ENCODE results near the gene CKMT1B.
"Not testable (repeated sequence)": the region's sequence is repeated elsewhere in the genome, so short reads cannot be mapped to it uniquely, and the experiment has no call there.

The CKMT1B gene

DNA sequence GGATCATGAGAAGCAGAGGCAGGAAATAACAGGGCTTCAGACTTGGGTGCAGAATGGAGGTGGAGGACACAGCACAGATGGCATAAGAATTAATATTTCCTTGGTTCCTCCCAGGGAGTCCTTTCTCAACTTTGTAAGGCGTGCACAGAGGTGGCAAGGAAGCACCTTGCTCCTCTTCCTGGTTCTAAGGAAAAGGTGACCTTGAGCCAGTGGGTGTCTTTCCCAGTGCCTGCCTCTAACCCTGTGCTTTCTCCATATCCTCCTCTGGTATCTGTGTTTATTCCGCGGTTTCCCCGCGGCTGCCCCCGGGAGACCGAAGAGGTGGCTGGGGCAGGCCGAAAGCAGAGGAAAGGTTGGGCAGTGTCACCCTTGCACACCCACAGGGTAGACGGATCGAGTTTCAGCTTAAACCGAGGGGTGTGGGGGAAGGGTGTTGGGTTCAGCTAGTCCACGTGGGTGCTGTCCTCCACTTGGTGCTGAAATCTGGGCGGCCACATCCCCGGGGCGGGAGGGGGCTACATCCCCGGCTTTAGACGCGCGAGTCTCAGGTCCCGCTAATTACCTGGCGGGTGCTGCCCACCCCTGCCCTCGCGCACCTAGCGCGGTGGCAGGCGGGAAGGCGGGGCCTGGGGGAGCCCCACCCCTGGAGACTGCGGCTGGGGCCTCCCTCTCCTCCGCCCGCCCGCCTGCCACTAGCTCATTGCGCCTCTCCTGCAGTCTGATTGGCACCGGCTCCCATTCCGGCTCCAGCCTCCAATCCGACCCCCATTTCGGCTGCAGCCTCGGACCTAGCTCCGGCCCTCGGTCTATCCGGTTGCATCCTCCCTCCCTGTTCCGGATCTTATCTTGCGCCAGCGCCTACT lies at the start of gene CKMT1B:
TSS of gene CKMT1B (plus strand) at position 700 of the 863 bp plus-strand sequence. CDS start 192 bp downstream, outside the sequence.
- not testable (repeated sequence) for H3K4me3 ChIP-seq (ENCODE audit: low read length)

DNA sequence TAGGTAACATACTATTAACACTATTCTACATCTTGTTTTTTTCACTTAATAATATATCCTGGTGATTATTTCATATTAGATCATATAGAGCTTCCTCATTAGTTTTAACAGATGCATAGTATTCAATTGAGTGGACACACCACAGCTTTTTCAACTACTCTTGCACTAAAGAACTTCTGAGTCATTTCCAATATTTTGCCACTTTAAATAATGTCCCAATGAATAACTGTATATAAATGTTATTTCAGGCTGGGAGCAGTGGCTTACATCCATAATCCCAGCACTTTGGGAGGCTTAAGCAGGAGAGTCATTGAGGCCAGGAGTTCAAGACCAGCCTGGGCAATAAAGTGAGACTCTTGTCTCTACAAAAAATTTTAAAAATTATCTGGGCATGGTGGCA lies 49.6 kb upstream of the CKMT1B start:
- H3K4me3 ChIP-seq (ENCODE audit: low read length), result no peak overlapping the region
- TF ChIP-seq ZNF274 (IDR thresholded peaks at IDR 0.05; ENCODE audit: low read depth, low read length), result no peak

DNA sequence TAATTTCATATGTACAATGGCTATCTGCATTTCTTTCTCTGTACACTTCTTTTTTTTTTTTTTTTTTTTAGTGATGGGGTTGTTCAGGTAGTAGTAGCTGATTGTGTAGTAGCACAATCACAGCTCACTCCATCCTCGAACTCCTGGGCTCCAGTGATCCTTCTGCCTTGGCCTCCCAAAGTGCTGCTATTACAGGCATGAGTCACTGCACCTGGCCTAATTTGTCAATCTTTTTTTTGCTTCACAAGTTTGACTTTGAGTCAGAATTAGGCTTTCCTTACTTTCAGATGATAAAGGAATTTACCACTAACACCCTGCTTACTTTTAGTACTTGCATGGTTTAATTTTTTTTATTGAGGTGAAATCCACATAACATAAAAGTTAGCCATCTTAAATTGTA lies 48.4 kb upstream of the CKMT1B start:
- H3K4me3 ChIP-seq (ENCODE audit: low read length), result no peak overlapping the region
- TF ChIP-seq ZNF274 (IDR thresholded peaks at IDR 0.05; ENCODE audit: low read depth, low read length), result no peak

DNA sequence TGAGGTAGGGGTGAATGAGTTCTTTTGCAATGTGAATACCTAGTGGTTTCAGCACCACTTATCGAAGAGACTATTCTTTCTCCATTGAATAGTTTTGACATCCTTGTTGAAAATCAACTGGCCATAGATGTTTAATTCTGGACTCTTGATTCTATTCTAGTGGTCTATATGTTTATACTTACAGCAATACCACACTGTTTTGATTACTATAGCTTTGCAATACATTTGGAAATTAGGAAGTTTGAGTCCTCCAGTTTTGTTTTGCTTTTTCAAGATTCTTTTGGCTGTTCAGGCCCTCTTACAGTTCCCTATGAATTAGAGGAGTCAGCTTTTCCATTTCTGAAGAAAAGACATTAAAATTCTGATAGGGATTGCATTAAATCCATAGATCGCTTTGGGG lies 46.3 kb upstream of the CKMT1B start:
- H3K4me3 ChIP-seq (ENCODE audit: low read length), result no peak overlapping the region
- no peak for TF ChIP-seq ZNF274 (IDR thresholded peaks at IDR 0.05; ENCODE audit: low read depth, low read length)

DNA sequence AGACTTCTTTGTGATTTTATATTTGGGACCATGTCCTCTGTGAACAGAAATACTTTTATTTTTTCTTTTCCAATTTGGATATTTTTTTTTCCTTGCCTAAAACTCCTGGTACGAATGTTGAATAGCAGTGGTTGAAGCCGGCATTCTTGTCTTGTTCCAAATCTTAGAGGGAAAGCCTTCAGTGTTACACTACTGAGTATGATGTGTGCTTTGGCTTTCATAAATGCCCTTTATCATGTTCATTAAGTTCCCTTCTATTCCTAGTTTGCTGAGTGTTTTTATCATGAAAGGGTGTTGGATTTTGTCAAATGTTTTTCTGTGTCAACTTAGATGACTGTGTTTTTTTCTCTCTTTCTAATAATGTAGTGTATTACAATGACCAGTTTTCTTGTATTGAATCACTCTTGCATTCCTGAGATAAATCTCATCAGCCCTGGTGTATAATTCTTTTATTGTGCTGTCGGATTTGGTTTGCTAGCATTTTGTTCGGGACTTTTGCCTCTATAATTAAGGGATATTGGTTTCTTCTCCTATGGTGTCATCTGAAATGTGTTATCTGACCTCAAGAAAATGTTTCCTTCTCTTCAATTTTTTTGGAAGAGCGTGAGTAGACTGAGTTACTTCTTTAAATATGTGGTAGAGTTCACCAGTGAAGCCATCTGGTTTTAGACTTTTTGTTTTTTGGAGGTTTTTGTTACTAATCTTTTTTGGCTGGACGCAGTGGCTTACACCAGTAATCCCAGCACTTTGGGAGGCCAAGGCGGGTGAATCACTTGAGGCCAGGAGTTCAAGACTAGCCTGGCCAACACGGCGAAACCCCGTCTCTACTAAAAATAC lies 43.1 kb upstream of the CKMT1B start:
- TF ChIP-seq ZNF274 (IDR thresholded peaks at IDR 0.05; ENCODE audit: low read depth, low read length), result no peak
- H3K4me3 ChIP-seq (ENCODE audit: low read length), result no peak overlapping the region

DNA sequence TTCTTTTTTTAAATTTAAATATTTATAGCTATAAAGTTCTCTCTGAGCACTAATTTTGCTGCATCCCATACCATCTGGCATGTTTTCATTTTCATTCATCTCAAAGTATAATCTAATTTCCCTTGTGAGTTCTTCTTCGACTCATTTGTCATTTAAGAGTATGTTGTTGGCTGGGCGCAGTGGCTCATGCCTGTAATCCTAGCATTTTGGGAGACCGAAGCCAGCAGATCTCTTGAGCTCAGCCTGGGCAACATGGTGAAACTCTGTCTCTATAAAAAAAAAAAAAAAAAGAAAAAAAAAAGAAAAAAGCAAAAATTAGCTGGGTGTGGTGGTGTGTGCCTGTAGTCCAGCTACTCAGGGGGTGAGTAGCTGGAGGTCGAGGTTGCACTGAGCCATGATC lies 41.6 kb upstream of the CKMT1B start:
- H3K4me3 ChIP-seq (ENCODE audit: low read length), result no peak overlapping the region
- no peak for TF ChIP-seq ZNF274 (IDR thresholded peaks at IDR 0.05; ENCODE audit: low read depth, low read length)

DNA sequence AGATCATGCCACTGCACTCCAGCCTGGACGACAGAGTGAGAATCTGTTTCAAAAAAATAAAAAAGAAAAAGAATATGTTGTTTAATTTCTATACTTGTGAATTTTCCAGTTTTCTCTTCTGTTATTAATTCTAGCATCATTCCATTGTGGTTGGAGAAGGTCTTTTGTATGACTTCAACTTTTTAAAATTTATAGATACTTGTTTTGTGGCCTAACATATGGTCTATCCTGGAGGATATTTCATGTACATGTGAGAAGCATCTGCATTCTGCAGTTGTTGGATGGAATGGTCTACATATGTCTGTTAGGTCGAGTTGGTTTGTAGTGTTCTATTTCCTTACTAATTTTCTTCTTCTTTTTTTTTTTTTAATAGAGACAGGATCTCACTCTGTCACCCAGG lies 40.8 kb upstream of the CKMT1B start:
- no peak overlapping the region for H3K4me3 ChIP-seq (ENCODE audit: low read length)
- TF ChIP-seq ZNF274 (IDR thresholded peaks at IDR 0.05; ENCODE audit: low read depth, low read length), result no peak

DNA sequence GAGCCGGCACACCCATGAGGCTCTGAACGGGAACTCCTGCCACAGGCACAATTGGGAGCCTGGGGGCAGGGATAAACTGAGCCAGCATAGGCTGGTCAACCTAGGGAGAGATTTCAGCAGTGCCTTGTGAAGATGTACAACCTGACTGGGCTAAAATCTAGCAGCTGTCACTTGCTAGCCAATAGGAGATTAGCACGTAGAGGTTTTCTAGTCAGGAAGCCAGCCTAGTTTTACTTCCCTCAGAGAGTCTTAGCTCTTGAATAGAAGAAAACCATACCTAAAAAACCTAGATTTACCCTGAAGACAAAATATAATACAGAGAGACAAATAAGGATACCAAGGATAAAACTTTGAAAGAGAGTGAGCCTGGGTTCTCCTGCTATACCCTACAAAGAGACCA lies 31.1 kb upstream of the CKMT1B start:
- H3K4me3 ChIP-seq (ENCODE audit: low read length), result not testable (repeated sequence)

DNA sequence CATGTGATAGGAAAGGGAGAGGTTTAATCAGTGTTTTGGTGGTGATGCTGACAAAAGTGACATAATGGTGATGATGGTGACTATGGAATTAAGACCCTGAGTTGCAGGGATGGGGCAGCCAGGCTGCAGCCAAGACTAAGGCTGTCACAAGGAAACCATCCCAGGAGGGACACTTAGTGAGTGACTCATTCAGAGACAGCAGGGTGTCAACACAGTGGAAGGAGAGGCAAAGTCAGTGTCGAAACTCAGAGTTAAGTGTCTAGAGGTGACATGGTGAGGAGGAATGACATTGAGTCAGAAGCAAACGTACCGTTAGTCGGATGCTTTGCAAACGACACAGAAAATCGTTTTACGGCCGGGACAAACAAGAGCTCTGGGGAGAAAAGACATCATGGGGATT lies 30.0 kb upstream of the CKMT1B start:
- not testable (repeated sequence) for H3K4me3 ChIP-seq (ENCODE audit: low read length)

DNA sequence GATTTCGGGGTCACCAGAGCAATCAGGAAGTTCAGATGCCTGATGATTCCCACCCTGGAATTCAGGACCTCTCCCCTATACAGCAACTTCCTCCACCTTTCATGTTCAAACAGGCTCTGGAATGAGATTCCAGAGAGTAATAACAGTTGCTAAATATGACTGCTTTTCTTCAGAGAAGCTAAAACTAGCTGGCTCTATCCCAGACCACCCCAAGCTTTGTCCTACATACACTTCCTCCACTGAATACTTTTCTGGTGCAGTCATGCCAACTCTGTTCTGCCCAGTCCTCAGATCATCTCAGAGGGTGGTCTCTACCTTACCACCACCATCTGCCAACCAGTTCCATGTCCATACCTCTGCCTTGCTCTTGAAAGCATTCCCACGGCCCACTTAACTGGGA lies 27.2 kb upstream of the CKMT1B start:
- H3K4me3 ChIP-seq (ENCODE audit: low read length), result not testable (repeated sequence)

DNA sequence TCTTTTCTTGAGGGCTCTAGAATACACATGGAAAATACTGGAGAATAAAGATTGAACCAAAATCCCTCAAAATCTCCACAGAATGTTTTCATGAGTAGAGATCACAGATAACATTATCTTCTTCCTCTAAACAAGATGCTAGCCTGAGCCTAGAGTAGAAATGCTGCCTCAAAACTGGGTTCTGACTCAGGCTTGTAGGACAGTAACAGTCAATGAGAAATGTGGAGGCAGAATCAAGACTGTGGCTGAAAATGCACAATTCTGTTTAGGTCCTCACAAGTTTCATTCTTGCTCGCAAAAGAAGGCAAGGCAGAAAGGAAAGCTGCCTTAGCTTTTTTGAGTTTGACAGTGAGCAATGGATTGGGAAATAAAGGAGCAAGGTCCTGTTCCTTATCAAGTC lies 19.2 kb upstream of the CKMT1B start:
- H3K4me3 ChIP-seq (ENCODE audit: low read length), result not testable (repeated sequence)

DNA sequence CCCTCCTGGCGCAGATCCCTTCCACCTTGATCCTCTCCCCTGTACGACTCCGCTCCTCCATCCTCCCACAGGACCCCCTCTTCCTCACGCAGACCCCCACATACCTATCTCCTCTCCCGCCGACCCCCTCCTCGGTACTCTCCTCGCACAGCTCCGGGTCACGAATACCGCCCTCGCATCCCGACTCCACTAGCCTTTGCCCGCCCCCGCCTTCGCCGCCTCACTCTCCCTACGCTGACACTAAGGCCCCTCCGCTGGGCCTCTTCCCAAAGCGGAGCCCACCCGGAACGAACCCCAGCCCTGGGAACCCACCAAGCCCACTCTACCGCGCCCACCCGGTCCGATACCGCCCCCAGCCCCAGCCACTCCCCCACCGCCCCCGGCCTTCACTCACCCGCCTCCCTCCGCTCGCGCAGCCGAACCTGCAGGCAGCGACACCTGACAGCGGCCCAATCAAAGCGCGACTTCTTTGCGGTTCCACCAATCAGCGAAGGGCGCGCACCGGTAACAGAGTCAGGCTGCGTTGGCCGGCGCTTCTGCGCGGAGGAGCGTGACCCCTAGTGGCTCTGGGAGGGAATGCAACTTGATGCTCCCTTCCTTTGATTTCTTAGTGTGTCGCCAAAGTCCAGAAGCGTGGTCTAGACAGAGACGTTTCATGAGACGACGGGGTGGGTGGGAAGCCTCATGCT lies 3.9 kb upstream of the CKMT1B start, which contains the start of gene PPIP5K1:
TSS of gene PPIP5K1 (minus strand) at position 431 of the 689 bp plus-strand sequence. CDS start 5,704 bp downstream, outside the sequence.
- H3K4me3 ChIP-seq (ENCODE audit: low read length), result not testable (repeated sequence)

DNA sequence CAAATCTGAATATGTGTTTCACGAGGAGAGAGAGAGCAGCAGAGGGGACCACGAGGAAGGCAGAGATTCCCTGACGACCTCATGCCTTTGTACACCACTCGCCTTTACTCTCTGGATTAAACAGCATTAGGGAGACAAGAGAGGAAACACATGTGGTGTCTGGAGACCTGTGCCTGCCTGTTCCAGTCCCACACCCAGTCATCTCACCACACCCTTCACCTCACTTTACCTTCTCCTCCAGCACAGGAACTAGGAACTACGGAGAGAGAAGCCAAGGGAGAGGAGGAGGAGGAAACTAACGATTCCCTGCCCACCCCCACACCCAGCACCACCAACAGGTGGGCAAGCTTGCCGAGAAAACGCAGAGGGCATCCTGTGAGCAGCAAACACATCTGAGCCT lies 986 bp upstream of the CKMT1B start:
- not testable (repeated sequence) for H3K4me3 ChIP-seq (ENCODE audit: low read length)

DNA sequence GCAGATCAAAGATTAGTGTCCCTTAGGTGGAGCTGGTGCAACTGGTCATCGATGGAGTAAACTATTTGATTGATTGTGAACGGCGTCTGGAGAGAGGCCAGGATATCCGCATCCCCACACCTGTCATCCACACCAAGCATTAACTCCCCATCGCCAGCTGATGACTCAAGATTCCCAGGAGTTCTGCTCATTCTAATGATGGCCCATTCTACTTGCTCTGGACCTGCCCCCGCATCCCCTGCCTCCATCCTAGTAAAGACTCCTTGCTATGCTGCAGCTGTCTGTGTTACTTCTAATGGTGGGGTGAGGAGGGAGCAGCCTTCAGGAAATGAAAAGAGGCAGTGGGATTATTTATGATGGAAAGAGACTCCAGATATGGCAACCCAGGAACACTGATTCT lies 5.3 kb downstream of the CKMT1B start:
- H3K4me3 ChIP-seq (ENCODE audit: low read length), result not testable (repeated sequence)

DNA sequence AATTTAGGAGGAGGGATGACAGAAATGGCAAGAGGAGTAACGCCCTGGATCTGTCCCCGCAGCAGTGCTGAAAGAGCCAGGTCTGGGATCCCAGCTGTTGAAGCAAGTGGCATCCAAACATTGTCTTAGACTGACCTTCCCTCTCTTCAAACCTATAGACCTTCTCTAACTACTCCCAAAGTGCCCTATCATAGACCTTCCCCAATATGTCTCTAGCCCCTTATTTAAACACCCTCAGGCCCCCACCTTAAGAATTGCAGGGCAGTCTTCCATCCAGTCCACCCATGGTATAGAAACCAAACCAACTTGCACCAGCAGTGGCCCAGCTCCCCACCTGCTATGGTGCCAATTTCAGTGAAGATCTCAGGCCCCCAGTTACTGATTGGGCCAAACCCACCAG lies 6.4 kb downstream of the CKMT1B start:
- H3K4me3 ChIP-seq (ENCODE audit: low read length), result not testable (repeated sequence)

DNA sequence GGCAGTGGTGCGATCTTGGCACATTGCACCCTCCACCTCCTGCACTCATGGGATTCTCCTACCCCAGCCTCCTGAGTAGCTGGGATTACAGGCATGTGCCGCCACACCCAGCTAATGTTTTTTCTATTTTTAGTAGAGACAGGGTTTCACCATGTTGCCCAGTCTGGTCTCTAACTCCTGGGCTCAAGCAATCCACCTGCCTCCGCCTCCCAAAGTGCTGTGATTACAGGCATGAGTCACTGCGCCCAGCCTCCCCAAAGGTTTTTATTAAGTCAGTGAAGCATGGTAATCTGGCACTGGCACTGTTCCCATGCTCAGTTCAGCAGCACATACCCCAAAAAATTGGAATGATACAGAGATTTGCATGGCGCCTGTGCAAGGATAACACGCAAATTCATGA lies 8.4 kb downstream of the CKMT1B start:
- not testable (repeated sequence) for H3K4me3 ChIP-seq (ENCODE audit: low read length)

DNA sequence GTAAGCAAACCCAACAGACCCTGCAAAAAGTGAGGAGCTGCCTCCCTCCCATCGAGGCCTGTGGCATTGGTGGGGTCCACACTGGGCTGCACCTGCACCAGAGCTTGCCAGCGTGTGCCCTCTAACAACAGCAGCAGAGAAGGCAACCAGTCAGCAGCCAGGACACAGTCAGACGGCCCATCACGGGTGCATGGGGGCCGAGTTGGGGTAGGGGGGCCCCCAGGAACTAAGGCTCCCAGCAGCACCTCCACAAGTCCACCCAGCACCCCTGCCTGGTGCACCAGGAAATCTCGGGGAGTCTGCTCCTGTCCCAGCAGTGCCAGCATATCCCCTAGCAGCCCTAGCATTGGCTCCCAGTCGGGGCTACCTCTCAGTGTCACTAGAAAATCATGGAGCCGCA lies 23.9 kb downstream of the CKMT1B start:
- not testable (repeated sequence) for H3K4me3 ChIP-seq (ENCODE audit: low read length)

DNA sequence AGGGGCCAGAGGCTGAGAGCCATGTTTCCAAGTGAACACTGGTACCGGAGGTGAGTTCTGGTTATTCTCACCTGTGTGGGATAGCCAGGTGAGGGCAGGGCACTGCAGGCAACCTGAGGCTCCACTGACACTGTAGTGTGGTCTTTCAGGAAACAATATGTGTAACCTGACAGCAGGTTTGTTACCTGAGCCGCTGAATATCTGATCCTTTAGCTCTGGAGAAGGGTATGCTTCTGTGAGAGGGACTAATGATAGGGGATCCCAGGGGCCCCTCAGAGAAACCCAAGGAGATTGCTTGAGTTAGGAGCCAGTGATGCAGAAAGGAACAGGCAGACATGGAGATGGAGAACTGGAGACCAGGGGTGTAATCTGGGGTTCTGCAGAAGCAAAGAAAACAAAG lies 24.9 kb downstream of the CKMT1B start, which contains the start of gene STRC:
TSS of gene STRC (minus strand) at position 101 of the 400 bp plus-strand sequence. CDS start at position 23, 78 bp downstream.
- not testable (repeated sequence) for H3K4me3 ChIP-seq (ENCODE audit: low read length)

DNA sequence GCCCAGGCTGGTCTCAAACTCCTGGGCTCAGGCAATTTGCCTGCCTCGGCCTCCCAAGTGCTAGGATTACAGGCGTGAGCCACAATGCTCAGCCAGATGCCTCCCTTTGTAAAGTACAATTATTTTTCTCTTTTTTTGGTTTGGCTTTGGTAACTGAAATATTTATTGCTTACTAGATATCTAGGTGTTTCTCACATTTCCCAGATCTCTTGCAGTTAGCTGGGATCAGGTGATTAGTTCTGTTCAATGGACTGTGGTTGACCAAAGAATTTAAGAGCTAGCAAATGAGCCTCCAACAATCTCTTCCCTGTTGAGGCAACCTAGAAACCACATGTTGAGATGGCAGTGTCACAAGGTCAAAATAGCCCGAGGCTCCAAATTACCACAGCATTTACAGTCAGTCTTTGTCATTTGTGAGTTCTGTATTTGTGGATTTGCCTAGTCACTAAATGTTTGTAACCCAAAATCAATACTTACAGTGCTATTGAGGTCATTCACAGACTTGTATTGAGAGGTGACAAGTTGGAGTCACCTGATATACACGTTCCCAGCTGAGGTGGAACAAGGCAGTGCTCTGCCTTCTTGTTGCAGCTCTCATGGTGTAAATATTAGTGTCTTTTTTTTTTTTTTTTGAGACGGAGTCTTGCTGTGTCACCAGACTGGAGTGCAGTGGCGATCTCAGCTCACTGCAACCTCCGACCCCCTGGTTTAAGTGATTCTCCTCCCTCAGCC lies 28.4 kb downstream of the CKMT1B start:
- H3K4me3 ChIP-seq (ENCODE audit: low read length), result not testable (repeated sequence)

Measured in GM08714 (cell line).